Thyroid gland (tissue), 4 donors: Measurements from ENCODE around the gene PTPRJ. TPM values are rescaled to one million over a fixed set of nuclear protein-coding genes. Genes with fewer than 3 reads are reported as not detected.

Experiments used
- DNase-seq, 2 donors: peaks; one replicate each; pipeline ENCODE4 v3.0.0-alpha.2; 2019
- H3K27ac ChIP-seq, 3 donors: fragments of 200-600 bp; sonication (generic); 1 replicate in 2 of 3; 2 replicates in 1 of 3; pipeline ENCODE4 v1.5.1; 2016 to 2019; ENCODE audit warnings: mild to moderate bottlenecking in 1 of 3, moderate library complexity in 1 of 3
- H3K27me3 ChIP-seq: fragments of 200-600 bp; sonication (generic); one replicate; pipeline ENCODE4 v1.5.1; 2019
- H3K36me3 ChIP-seq, 2 donors: fragments of 200-600 bp; sonication (generic); one replicate each; pipeline ENCODE4 v1.5.1; 2016 to 2019
- H3K4me1 ChIP-seq, 2 donors: fragments of 200-600 bp; sonication (generic); one replicate each; pipeline ENCODE4 v1.5.1; 2017 to 2019
- H3K4me3 ChIP-seq, 3 donors: fragments of 200-600 bp; sonication (generic); replicated peaks in 1 of 3; 1 replicate in 2 of 3; 2 replicates in 1 of 3; pipeline ENCODE4 v1.5.1; 2016; ENCODE audit warnings: mild to moderate bottlenecking in 1 of 3
- H3K9me3 ChIP-seq: fragments of 200-600 bp; sonication (generic); one replicate; pipeline ENCODE4 v1.5.1; 2017
- CTCF ChIP-seq, 6 experiments: fragments of 200-600 bp in 3 of 6; fragments of 450-650 bp in 3 of 6; sonication (generic) in 3 of 6; IDR thresholded peaks; one replicate each; pipeline ENCODE4 v1.5.1; 2016 to 2019; ENCODE audit warnings: antibody characterized with exemption in 6 of 6, mild to moderate bottlenecking in 2 of 6, inconsistent platforms in 1 of 6, moderate library complexity in 1 of 6
- POLR2A ChIP-seq, 2 donors: fragments of 450-650 bp; IDR thresholded peaks; one replicate each; pipeline ENCODE4 v1.6.1; 2017; ENCODE audit warnings: antibody characterized with exemption in 2 of 2, mild to moderate bottlenecking in 2 of 2, moderate library complexity in 1 of 2
- WGBS, 2 donors: methylation state at CpG; one replicate each; pipeline ENCODE4 v1.1.5; 2017; 5-methylcytosine and 5-hydroxymethylcytosine counted together
- intact Hi-C: fragments of 100-400 bp; cut with DNase I; formaldehyde crosslinking; loops from one replicate; pipeline ENCODE4 v1.15.1; 2023
- total RNA-seq, 4 donors: library from RNA; depleted of rRNA; stranded (reverse); fragments of >200 nt; gene quantifications; one replicate each; pipeline ENCODE4 v1.2.3, GENCODE V29; 2016

PTPRJ gene
- total RNA-seq, 4 donors from 2014 or later = 45.4 to 81.9 (median 58.6) TPM

- intact Hi-C loops = no loop called here
- H3K4me1 ChIP-seq = peaks cover 6% of the 10 kb centered on the region in 2 donors
- 85 to 93% methylated on average over 7 of the region's 7 CpGs for WGBS, 2 donors
- H3K27ac ChIP-seq = no peak overlapping the region
- H3K36me3 ChIP-seq = peaks cover 0 to 9% of the 10 kb centered on the region in 2 donors
- H3K27me3 ChIP-seq = no peaks in the 10 kb centered on the region
- no peak for DNase-seq
- H3K4me3 ChIP-seq = no peak overlapping the region
- H3K9me3 ChIP-seq = no peaks in the 10 kb centered on the region
- TF ChIP-seq CTCF (IDR thresholded peaks at IDR 0.05) (no peak), POLR2A (IDR thresholded peaks at IDR 0.05) (no peak)
These were observed 141.9 kb downstream of the PTPRJ start for GRCh38 chr11:48122246-48122645.

- intact Hi-C loops = no loop called here
- H3K27me3 ChIP-seq = no peaks in the 10 kb centered on the region
- H3K4me1 ChIP-seq = peaks cover 8 to 10% of the 10 kb centered on the region in 2 donors
- no peak for DNase-seq
- H3K36me3 ChIP-seq = peaks cover 0 to 9% of the 10 kb centered on the region in 2 donors
- H3K9me3 ChIP-seq = no peaks in the 10 kb centered on the region
- H3K27ac ChIP-seq = no peak overlapping the region
- WGBS, 2 donors = 84 to 93% methylated on average over 7 of the region's 7 CpGs
- no peak overlapping the region for H3K4me3 ChIP-seq
- no peak for TF ChIP-seq CTCF (IDR thresholded peaks at IDR 0.05)
- TF ChIP-seq POLR2A (IDR thresholded peaks at IDR 0.05) = no peak
These were observed 142.3 kb downstream of the PTPRJ start for GRCh38 chr11:48122656-48123055.

GRCh38 chr11:48123254-48123875 lies 143.0 kb downstream of the PTPRJ start:
- WGBS, 2 donors = 88 to 91% methylated on average over 8 of the region's 8 CpGs
- no peaks in the 10 kb centered on the region for H3K27me3 ChIP-seq
- no peaks in the 10 kb centered on the region for H3K9me3 ChIP-seq
- TF ChIP-seq CTCF (IDR thresholded peaks at IDR 0.05) = no peak
- TF ChIP-seq POLR2A (IDR thresholded peaks at IDR 0.05) = no peak
- DNase-seq = no peak
- peaks cover 4 to 9% of the 10 kb centered on the region in 2 donors for H3K36me3 ChIP-seq
- peaks cover 12 to 14% of the 10 kb centered on the region in 2 donors for H3K4me1 ChIP-seq
- intact Hi-C loops = no loop called here
- H3K27ac ChIP-seq = no peak overlapping the region
- no peak overlapping the region for H3K4me3 ChIP-seq

GRCh38 chr11:48123934-48124755 lies 143.8 kb downstream of the PTPRJ start:
- H3K4me3 ChIP-seq = no peak overlapping the region
- no peak for DNase-seq
- H3K9me3 ChIP-seq = no peaks in the 10 kb centered on the region
- peaks cover 8 to 9% of the 10 kb centered on the region in 2 donors for H3K36me3 ChIP-seq
- intact Hi-C loops = no loop called here
- TF ChIP-seq CTCF (IDR thresholded peaks at IDR 0.05) (no peak), POLR2A (IDR thresholded peaks at IDR 0.05) (no peak)
- peaks cover 12 to 15% of the 10 kb centered on the region in 2 donors for H3K4me1 ChIP-seq
- no peaks in the 10 kb centered on the region for H3K27me3 ChIP-seq
- WGBS, 2 donors = 73 to 86% methylated on average over 6 of the region's 6 CpGs
- H3K27ac ChIP-seq = no peak overlapping the region

- no peaks in the 10 kb centered on the region for H3K9me3 ChIP-seq
- H3K36me3 ChIP-seq = peaks cover 8 to 9% of the 10 kb centered on the region in 2 donors
- intact Hi-C loops = no loop called here
- TF ChIP-seq POLR2A (IDR thresholded peaks at IDR 0.05) (no peak), CTCF (IDR thresholded peaks at IDR 0.05) (no peak)
- no peak overlapping the region for H3K27ac ChIP-seq
- 96 to 97% methylated on average over 7 to 11 of the region's 11 CpGs for WGBS, 2 donors
- peaks cover 12 to 23% of the 10 kb centered on the region in 2 donors for H3K4me1 ChIP-seq
- DNase-seq = no peak
- no peaks in the 10 kb centered on the region for H3K27me3 ChIP-seq
- H3K4me3 ChIP-seq = no peak overlapping the region
These were observed 144.5 kb downstream of the PTPRJ start for GRCh38 chr11:48124880-48125279.
